Stomach (tissue), 9 donors: ENCODE measurements around the gene SLC5A5. TPM values are rescaled to one million over a fixed set of nuclear protein-coding genes. Genes with fewer than 3 reads are reported as not detected.
A peak's percentile ranks its signal among the peaks of the same experiment; 100 is the strongest.

Experiments
- DNase-seq, 2 donors: peaks; one replicate each; pipeline versions ENCODE4 v3.0.0 to v3.0.0-alpha.2; 2013 to 2019
- H3K27ac ChIP-seq, 5 donors: fragments of 200-600 bp in 4 of 5; sonication (generic) in 4 of 5; one replicate each; pipeline ENCODE4 v1.5.1; 2013 to 2019; ENCODE audit warnings: mild to moderate bottlenecking in 1 of 5, moderate library complexity in 1 of 5
- H3K27me3 ChIP-seq, 3 donors: fragments of 200-600 bp; sonication (generic); one replicate each; pipeline ENCODE4 v1.5.1; 2017 to 2019; ENCODE audit warnings: mixed run types in 1 of 3
- H3K36me3 ChIP-seq, 4 donors: fragments of 200-600 bp; sonication (generic); 1 replicate in 3 of 4; 2 replicates in 1 of 4; pipeline ENCODE4 v1.5.1; 2016 to 2019
- H3K4me1 ChIP-seq, 4 donors: fragments of 200-600 bp; sonication (generic); one replicate each; pipeline ENCODE4 v1.5.1; 2016 to 2019
- H3K4me3 ChIP-seq, 4 donors: fragments of 200-600 bp; sonication (generic) in 3 of 4; one replicate each; pipeline ENCODE4 v1.5.1; 2016 to 2019; ENCODE audit warnings: mild to moderate bottlenecking in 1 of 4
- H3K9me3 ChIP-seq, 4 donors: fragments of 200-600 bp; sonication (generic); one replicate each; pipeline ENCODE4 v1.5.1; 2016 to 2019
- EP300 ChIP-seq: sonication (generic); formaldehyde crosslinking; IDR thresholded peaks from one replicate; pipeline ENCODE4 v1.6.1; 2017; ENCODE audit warnings: antibody characterized with exemption
- POLR2A ChIP-seq, 4 donors: fragments of 450-650 bp; IDR thresholded peaks; one replicate each; pipeline ENCODE4 v1.6.1; 2016; ENCODE audit warnings: antibody characterized with exemption in 4 of 4, control low read depth in 2 of 4, mild to moderate bottlenecking in 1 of 4, moderate library complexity in 1 of 4
- POLR2AphosphoS5 ChIP-seq, 3 donors: sonication (generic); formaldehyde crosslinking; IDR thresholded peaks; one replicate each; pipeline ENCODE4 v1.6.1; 2016; ENCODE audit warnings: antibody characterized with exemption in 3 of 3
- WGBS, 5 donors: extraction: QIAGEN DNeasy Blood & Tissue Kit in 3 of 5; methylation state at CpG; one replicate each; pipeline versions ENCODE4 v1.1.5 to v1.1.7; 2013 to 2018; 5-methylcytosine and 5-hydroxymethylcytosine counted together
- intact Hi-C: fragments of 100-400 bp; cut with DNase I; formaldehyde crosslinking; loops from one replicate; pipeline ENCODE4 v1.15.1; 2023; ENCODE audit warnings: low total_unique reads
- polyA plus RNA-seq, 3 donors: library from polyadenylated mRNA; stranded (reverse); fragments of 200-250 nt; gene quantifications; one replicate each; pipeline ENCODE4 v1.2.3, GENCODE V29; 2013
- total RNA-seq, 5 donors: library from RNA; depleted of rRNA; stranded (reverse); fragments of >200 nt; gene quantifications; one replicate each; pipeline versions ENCODE4 v1.1.0 to v1.2.3, GENCODE V29; 2014 to 2016
- TF ChIP-seq, protein P1 (sequence below), 7 experiments: fragments of 450-650 bp in 4 of 7; fragments of 200-600 bp in 3 of 7; sonication (generic) in 3 of 7; IDR thresholded peaks; one replicate each; pipeline ENCODE4 v1.5.1; 2016 to 2019; ENCODE audit warnings: antibody characterized with exemption in 7 of 7, control low read depth in 2 of 7, mild to moderate bottlenecking in 1 of 7
- donor health status: healthy with polysubstance abuse.
- donor health status: Bipolar disorder and iron deficiency.
- donor health status: healthy.

SLC5A5 gene
- total and polyA plus RNA-seq, 8 donors: 1.3 to 116 (median 19.7) TPM; not detected in 1

DNA sequence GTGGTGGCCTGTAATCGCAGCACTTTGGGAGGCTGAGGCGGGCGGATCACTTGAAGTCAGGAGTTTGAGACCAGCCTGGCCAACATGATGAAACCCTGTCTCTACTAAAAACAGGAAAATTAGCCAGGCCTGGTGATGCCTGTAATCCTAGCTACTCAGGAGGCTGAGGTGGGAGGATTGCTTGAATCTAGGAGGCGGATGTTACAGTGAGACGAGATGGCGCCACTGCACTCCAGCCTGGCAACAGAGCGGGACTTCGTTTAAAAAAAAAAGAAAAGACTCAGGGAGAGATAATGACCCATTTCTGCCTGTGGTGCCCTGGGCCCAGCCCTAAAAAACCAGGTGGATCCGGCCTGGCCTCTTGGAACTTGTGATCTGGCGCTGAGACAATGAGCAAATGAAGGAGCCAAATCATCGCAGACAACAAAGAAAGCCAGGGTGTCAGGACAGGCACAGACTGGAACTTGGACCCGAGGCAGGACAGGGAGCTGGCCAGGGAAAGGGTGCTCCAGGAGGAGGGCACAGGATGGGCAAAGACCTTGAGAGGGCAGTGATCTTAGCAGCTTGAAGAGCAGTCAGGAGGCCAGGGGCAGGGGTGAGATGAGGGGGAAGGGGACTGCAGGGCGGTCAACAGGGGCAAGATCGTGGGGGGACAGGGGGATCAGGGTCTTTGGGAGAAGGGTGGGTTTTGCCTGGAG lies 23.0 kb upstream of the SLC5A5 start:
- 65 to 82% (median 77%) methylated on average over 14 of the region's 14 CpGs for WGBS, 5 donors
- TF ChIP-seq EP300: no peak
- H3K4me1 ChIP-seq: peaks cover 5 to 45% (median 9%) of the 10 kb centered on the region in 4 donors
- H3K27me3 ChIP-seq: peaks cover 0 to 42% (median 4%) of the 10 kb centered on the region in 3 donors
- peak overlapping the region; percentile 65 to 90 (median 78) for H3K27ac ChIP-seq
- no peaks in the 10 kb centered on the region for H3K9me3 ChIP-seq
- H3K4me3 ChIP-seq: no peak overlapping the region
- no peak for DNase-seq
- intact Hi-C loops: no loop called here
- H3K36me3 ChIP-seq: no peaks in the 10 kb centered on the region

DNA sequence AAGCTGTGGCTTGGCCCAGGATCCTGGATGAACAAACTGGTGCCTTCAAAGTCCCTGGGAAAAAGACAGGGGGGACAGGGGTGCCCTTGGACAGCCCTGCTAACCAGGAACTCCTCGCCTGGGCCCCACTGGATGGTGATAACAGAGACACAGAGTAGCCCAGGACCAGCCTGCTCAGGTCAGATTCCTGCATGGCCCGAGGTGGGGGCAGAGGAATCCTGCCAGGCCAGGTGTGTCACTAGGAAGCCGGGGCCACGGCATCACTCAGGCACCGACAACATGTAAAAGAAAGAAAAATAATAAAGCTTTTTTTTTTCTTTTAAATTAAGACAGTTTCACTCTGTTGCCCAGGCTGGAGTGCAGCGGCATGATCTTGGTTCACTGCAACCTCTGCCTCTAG lies 17.7 kb upstream of the SLC5A5 start:
- peaks cover 0 to 31% (median 4%) of the 10 kb centered on the region in 4 donors for H3K4me1 ChIP-seq
- no peak overlapping the region for H3K4me3 ChIP-seq
- no peak overlapping the region for H3K27ac ChIP-seq
- intact Hi-C loops: no loop called here
- no peaks in the 10 kb centered on the region for H3K36me3 ChIP-seq
- WGBS, 5 donors: 65 to 89% (median 77%) methylated on average over 6 of the region's 6 CpGs
- H3K9me3 ChIP-seq: no peaks in the 10 kb centered on the region
- TF ChIP-seq, protein P1, sequence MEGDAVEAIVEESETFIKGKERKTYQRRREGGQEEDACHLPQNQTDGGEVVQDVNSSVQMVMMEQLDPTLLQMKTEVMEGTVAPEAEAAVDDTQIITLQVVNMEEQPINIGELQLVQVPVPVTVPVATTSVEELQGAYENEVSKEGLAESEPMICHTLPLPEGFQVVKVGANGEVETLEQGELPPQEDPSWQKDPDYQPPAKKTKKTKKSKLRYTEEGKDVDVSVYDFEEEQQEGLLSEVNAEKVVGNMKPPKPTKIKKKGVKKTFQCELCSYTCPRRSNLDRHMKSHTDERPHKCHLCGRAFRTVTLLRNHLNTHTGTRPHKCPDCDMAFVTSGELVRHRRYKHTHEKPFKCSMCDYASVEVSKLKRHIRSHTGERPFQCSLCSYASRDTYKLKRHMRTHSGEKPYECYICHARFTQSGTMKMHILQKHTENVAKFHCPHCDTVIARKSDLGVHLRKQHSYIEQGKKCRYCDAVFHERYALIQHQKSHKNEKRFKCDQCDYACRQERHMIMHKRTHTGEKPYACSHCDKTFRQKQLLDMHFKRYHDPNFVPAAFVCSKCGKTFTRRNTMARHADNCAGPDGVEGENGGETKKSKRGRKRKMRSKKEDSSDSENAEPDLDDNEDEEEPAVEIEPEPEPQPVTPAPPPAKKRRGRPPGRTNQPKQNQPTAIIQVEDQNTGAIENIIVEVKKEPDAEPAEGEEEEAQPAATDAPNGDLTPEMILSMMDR (IDR thresholded peaks at IDR 0.05): no peak
- TF ChIP-seq EP300: no peak
- TF ChIP-seq POLR2A (IDR thresholded peaks at IDR 0.05): no peak
- no peak for TF ChIP-seq POLR2AphosphoS5 (IDR thresholded peaks at IDR 0.05)
- H3K27me3 ChIP-seq: no peaks in the 10 kb centered on the region
- no peak for DNase-seq

DNA sequence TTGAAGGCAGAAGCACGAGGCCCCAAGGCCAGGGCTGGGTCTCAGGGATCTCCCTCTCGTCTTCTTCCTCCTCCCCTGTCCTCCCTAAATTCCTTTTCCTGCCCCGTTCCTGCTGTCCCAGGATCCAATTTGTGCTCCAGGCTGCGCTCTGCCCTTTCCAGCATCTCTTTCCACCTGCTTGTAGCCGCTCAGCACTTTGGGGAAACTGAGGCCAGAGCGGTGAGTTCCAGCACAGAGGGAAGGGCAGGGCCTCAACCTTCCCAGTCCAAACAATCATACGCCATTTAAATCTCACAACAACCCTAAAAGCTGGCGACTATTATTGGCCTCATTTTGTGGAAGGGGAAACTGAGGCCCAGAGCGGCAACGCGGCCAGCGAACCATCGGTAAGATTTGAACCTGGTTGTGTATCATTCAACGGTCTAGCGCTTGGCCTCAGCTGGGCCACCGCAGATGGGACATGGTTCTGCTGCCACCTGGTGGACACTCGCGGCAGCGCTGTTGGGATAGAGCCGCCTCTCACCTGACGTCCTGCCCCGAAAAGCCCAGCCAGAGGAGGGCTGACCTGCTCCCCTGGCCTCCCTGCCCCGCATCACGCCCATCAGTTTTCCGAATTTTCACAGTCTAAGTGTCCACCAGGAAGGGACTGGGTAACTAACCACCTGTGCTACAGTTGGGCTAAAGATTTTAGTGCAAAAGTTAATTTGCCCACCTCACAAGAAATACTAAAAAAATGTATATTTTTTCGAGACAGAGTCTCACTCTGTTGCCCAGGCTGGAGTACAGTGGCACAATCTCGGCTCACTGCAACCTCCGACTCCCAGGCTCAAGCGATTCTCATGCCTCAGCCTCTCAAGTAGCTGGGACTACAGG lies 16.2 kb upstream of the SLC5A5 start:
- TF ChIP-seq, protein P1 (IDR thresholded peaks at IDR 0.05): peak in 5 of 7 experiments; percentile 91 to 99 (median 98)
- TF ChIP-seq POLR2A (IDR thresholded peaks at IDR 0.05): no peak
- TF ChIP-seq POLR2AphosphoS5 (IDR thresholded peaks at IDR 0.05): peak in 1 of 3 donors; percentile 76
- H3K4me3 ChIP-seq: no peak overlapping the region
- no peak overlapping the region for H3K27ac ChIP-seq
- 13 to 16% (median 14%) methylated on average over 27 to 29 of the region's 29 CpGs for WGBS, 5 donors
- no peaks in the 10 kb centered on the region for H3K36me3 ChIP-seq
- peaks cover under 1 to 23% (median 11%) of the 10 kb centered on the region in 4 donors for H3K4me1 ChIP-seq
- intact Hi-C loops: no loop called here
- peak; percentile 93 for DNase-seq
- no peaks in the 10 kb centered on the region for H3K9me3 ChIP-seq
- H3K27me3 ChIP-seq: no peaks in the 10 kb centered on the region

DNA sequence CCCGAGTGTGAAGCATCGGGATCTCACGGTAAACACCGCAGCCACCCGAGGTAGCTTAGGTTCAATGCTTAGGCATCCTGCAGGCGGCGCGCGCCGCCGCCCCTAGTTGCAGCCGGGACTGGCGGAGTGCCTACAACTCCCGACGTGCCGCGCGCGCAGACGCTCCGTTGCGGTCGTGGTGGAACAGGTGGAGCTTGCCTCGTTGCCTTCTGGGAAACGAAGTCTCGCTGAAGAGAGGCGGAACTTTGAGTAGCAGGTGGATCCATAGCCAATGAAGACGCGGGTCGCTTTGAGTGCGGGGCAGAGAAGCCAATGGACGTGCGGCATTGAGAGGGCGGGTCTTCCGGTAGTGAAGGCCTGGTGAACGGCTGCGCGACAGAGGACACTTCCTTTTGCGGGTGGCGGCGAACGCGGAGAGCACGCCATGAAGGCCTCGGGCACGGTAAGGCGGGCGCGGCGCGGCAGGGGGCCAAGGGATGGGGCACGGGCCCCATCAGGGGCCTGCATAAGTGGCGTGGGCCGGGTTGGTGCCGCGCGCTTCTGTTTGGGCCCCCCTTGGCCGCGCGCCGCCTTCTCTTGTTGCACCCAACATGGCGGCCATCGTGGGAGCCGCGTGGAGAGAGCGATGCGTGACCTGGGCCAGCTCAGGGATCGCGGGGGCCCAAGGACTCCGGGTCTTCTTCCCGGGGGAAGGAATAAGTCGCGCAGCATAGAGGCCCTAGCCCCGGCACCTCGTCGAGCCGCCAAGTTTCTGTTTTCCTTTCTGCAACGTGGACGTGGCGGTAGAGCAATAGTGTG lies 12.0 kb upstream of the SLC5A5 start, which contains the start of gene RPL18A:
Gene RPL18A (plus strand): TSS at position 378 of the 798 bp plus-strand sequence. CDS start 47 bp downstream, at position 425.
- Histone ChIP-seq H3K4me3 (peak within 1 kb of the TSS; percentile 94 to 100 (median 98)), H3K36me3 (peaks cover 32 to 41% (median 37%) of the 10 kb centered on the region in 4 donors), H3K4me1 (peaks cover 33 to 59% (median 49%) of the 10 kb centered on the region in 4 donors), H3K27me3 (no peaks in the 10 kb centered on the region), H3K27ac (peak within 1 kb of the TSS; percentile 87 to 98 (median 94)), H3K9me3 (no peaks in the 10 kb centered on the region)
- peak; percentile 99 to 100 for DNase-seq
- WGBS, 5 donors: 0% methylated on average over 24 to 80 of the region's 80 CpGs
- intact Hi-C loops: loop anchor here (5.0 to 10.0 kb wide), 2 partner anchors 78 to 135 kb away; no protein-coding TSS in a partner anchor
- TF ChIP-seq EP300: no peak
- TF ChIP-seq POLR2A (IDR thresholded peaks at IDR 0.05): peak in 2 of 4 donors; percentile 53 to 80
- TF ChIP-seq, protein P1 (IDR thresholded peaks at IDR 0.05): peak in 5 of 7 experiments; percentile 73 to 95 (median 76)
- peak; percentile 86 to 99 (median 97) for TF ChIP-seq POLR2AphosphoS5 (IDR thresholded peaks at IDR 0.05)
